Smooth muscle cell (in vitro differentiated cells): Measurements from ENCODE around the gene EZH2. TPM values are rescaled to one million over a fixed set of nuclear protein-coding genes. Genes with fewer than 3 reads are reported as not detected.

Experiments
- DNase-seq: peaks from one replicate; lab custom pipeline; 2025; ENCODE audit not compliant: unreplicated experiment; lab: John Stamatoyannopoulos, UW
- H2AFZ ChIP-seq: fragments of 200-600 bp; sonication (generic); 2 replicates; pipeline ENCODE4 v1.6.0; 2016; ENCODE audit warnings: antibody characterized with exemption, low read depth, mild to moderate bottlenecking
- H3F3A ChIP-seq: fragments of 200-600 bp; sonication (generic); 2 replicates; pipeline ENCODE4 v1.6.0; 2017; ENCODE audit warnings: antibody characterized with exemption, low read depth
- H3K27ac ChIP-seq: fragments of 200-600 bp; sonication (generic); 2 replicates; pipeline ENCODE4 v1.5.1; 2016; ENCODE audit warnings: low read depth, mild to moderate bottlenecking
- H3K27me3 ChIP-seq: fragments of 200-600 bp; sonication (generic); 2 replicates; pipeline ENCODE4 v1.6.1; 2016; ENCODE audit warnings: low read depth, mild to moderate bottlenecking
- H3K36me3 ChIP-seq: fragments of 200-600 bp; sonication (generic); 2 replicates; pipeline ENCODE4 v1.5.1; 2016; ENCODE audit warnings: low read depth
- H3K4me1 ChIP-seq: fragments of 200-600 bp; sonication (generic); 2 replicates; pipeline ENCODE4 v1.5.1; 2016; ENCODE audit warnings: low read depth
- H3K4me2 ChIP-seq: fragments of 200-600 bp; sonication (generic); 2 replicates; pipeline ENCODE4 v1.6.0; 2016; ENCODE audit warnings: mild to moderate bottlenecking
- H3K4me3 ChIP-seq: fragments of 200-600 bp; sonication (generic); 2 replicates; pipeline ENCODE4 v1.5.1; 2016; ENCODE audit warnings: mild to moderate bottlenecking
- H3K79me2 ChIP-seq: fragments of 200-600 bp; sonication (generic); 2 replicates; pipeline ENCODE4 v1.6.0; 2016; ENCODE audit warnings: low read depth, mild to moderate bottlenecking
- H3K9ac ChIP-seq: fragments of 200-600 bp; sonication (generic); 2 replicates; pipeline ENCODE4 v1.6.0; 2016; ENCODE audit warnings: low read depth
- H3K9me3 ChIP-seq: fragments of 200-600 bp; sonication (generic); replicated peaks from 2 replicates; pipeline ENCODE4 v1.5.1; 2016; ENCODE audit warnings: low read depth
- H4K20me1 ChIP-seq: fragments of 200-600 bp; sonication (generic); 2 replicates; pipeline ENCODE4 v1.6.0; 2016; ENCODE audit warnings: low read depth
- CTCF ChIP-seq: fragments of 200-600 bp; sonication (generic); IDR thresholded peaks from 2 replicates; pipeline ENCODE4 v1.5.1; 2017; ENCODE audit warnings: borderline replicate concordance, mild to moderate bottlenecking, antibody characterized with exemption; ENCODE audit not compliant: insufficient read depth, poor library complexity, severe bottlenecking
- WGBS: methylation state at CpG from one replicate; pipeline ENCODE4 v1.1.7; 2016; ENCODE audit warnings: low lambda C conversion rate; 5-methylcytosine and 5-hydroxymethylcytosine counted together
- polyA plus RNA-seq: library from polyadenylated mRNA; unstranded; fragments of >200 nt; fragmentation: Nextera tagmentation; extraction: Ambion mirVana; gene quantifications from 2 replicates; pipeline ENCODE4 v1.2.1, GENCODE V29; 2016
- total RNA-seq: library from RNA; depleted of rRNA; stranded (reverse); fragments of >200 nt; gene quantifications from 2 replicates; pipeline ENCODE4 v1.2.3, GENCODE V29; 2014

The EZH2 gene
- total and polyA plus RNA-seq, 2 experiments from 2014 or later = 12.0 to 20.5 TPM

- Histone ChIP-seq H3F3A (no peaks in the 10 kb centered on the region), H3K4me2 (no peak overlapping the region), H3K36me3 (no peaks in the 10 kb centered on the region), H3K4me1 (no peaks in the 10 kb centered on the region), H2AFZ (no peak overlapping the region), H3K9ac (no peak overlapping the region), H3K27me3 (no peaks in the 10 kb centered on the region), H3K9me3 (no peaks in the 10 kb centered on the region), H3K79me2 (peaks cover 9% of the 10 kb centered on the region), H3K27ac (no peak overlapping the region), H4K20me1 (no peaks in the 10 kb centered on the region), H3K4me3 (no peak overlapping the region)
- 94% methylated on average over 2 of the region's 2 CpGs for WGBS
- no peak for DNase-seq
- TF ChIP-seq CTCF = no peak
These were observed 45.2 kb downstream of the EZH2 start for GRCh38 chr7:148838905-148839304.

- no peaks in the 10 kb centered on the region for H3K36me3 ChIP-seq
- H3K27me3 ChIP-seq = no peaks in the 10 kb centered on the region
- no peak overlapping the region for H3K27ac ChIP-seq
- peaks cover 9% of the 10 kb centered on the region for H3K79me2 ChIP-seq
- H3K9ac ChIP-seq = no peak overlapping the region
- no peak overlapping the region for H3K4me2 ChIP-seq
- no peak overlapping the region for H2AFZ ChIP-seq
- H3K4me3 ChIP-seq = no peak overlapping the region
- no peak for DNase-seq
- WGBS = 95% methylated on average over 4 of the region's 4 CpGs
- H3K9me3 ChIP-seq = no peaks in the 10 kb centered on the region
- TF ChIP-seq CTCF = no peak
- no peaks in the 10 kb centered on the region for H3F3A ChIP-seq
- H4K20me1 ChIP-seq = no peaks in the 10 kb centered on the region
- no peaks in the 10 kb centered on the region for H3K4me1 ChIP-seq
These were observed 48.2 kb downstream of the EZH2 start for GRCh38 chr7:148835854-148836253.

- Histone ChIP-seq H3K27ac (no peak overlapping the region), H3K36me3 (no peaks in the 10 kb centered on the region), H3K4me1 (no peaks in the 10 kb centered on the region), H3K27me3 (no peaks in the 10 kb centered on the region), H4K20me1 (no peaks in the 10 kb centered on the region), H3K9me3 (no peaks in the 10 kb centered on the region), H3K9ac (no peak overlapping the region), H2AFZ (no peak overlapping the region), H3K4me3 (no peak overlapping the region), H3K79me2 (peaks cover 13% of the 10 kb centered on the region), H3K4me2 (no peak overlapping the region), H3F3A (no peaks in the 10 kb centered on the region)
- no peak for TF ChIP-seq CTCF
- WGBS = 98% methylated on average over 2 of the region's 2 CpGs
- DNase-seq = no peak
These were observed 49.5 kb downstream of the EZH2 start for GRCh38 chr7:148834605-148835004.

GRCh38 chr7:148831782-148832181 lies 52.3 kb downstream of the EZH2 start:
- DNase-seq = no peak
- Histone ChIP-seq H2AFZ (no peak overlapping the region), H3K27ac (no peak overlapping the region), H3K4me1 (no peaks in the 10 kb centered on the region), H3K4me3 (no peak overlapping the region), H3K79me2 (peaks cover 6% of the 10 kb centered on the region), H3K9me3 (no peaks in the 10 kb centered on the region), H3K36me3 (no peaks in the 10 kb centered on the region), H4K20me1 (no peaks in the 10 kb centered on the region), H3F3A (no peaks in the 10 kb centered on the region), H3K27me3 (no peaks in the 10 kb centered on the region), H3K4me2 (no peak overlapping the region), H3K9ac (no peak overlapping the region)
- 100% methylated on average over 2 of the region's 2 CpGs for WGBS
- TF ChIP-seq CTCF = no peak
